Measurements from ENCODE around the gene TPPP3. TPM values are rescaled to one million over a fixed set of nuclear protein-coding genes. Genes with fewer than 3 reads are reported as not detected.

The TPPP3 gene
- polyA plus RNA-seq, 1 of the 3 experiments (the other 2 are of a cell fraction), result 33.5 TPM

DNA sequence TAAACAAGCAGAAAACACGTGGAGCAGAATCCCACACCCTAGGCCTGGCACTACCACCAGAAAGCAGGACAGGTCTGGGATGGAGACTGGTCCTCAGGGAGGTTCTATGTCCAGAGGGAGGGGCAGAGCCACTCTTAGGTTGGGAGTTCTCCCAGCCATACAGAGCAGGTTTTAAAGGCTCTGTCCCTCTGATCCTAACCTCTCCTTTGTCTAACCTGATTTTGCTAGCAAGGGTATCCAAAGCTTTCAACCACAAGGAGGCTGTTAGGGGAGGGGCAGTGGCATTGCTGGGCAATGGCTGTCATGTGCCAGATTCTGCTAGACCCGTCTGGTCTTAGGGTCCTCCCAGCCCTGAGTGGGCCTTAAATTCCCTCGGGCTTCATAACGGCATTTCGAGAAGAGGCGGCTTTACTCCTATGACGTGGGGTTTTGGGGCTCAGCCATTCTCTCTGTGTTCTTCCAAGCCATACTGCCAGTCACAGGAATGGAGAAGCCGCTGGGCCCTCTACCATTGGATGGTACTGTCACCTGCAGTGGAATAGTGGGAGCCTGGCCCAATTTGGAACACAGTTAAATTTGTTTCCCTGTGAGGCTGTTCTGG, 5.7 kb downstream of the TPPP3 start:
- Histone ChIP-seq H3F3A (replicated peaks; ENCODE audit: insufficient read depth) (peaks cover 6% of the 10 kb centered on the region), H3K27me3 (ENCODE audit: insufficient read depth) (no peaks in the 10 kb centered on the region), H3K4me3 (ENCODE audit: low read depth in 2 of 2, low read length in 1 of 2) (no peak overlapping the region), H3K79me2 (ENCODE audit: insufficient read depth) (no peaks in the 10 kb centered on the region), H2AFZ (ENCODE audit: low read depth) (no peak overlapping the region), H3K27ac (ENCODE audit: low read depth in 2 of 2, low read length in 1 of 2) (no peak overlapping the region), H3K9me3 (no peaks in the 10 kb centered on the region), H3K9ac (no peak overlapping the region), H4K20me1 (ENCODE audit: insufficient read depth) (no peaks in the 10 kb centered on the region), H3K4me2 (no peak overlapping the region), H3K4me1 (ENCODE audit: control insufficient read depth in 1 of 2, insufficient read depth in 2 of 2, low read depth in 1 of 2, low read length in 1 of 2) (peaks cover 4 to 29% of the 10 kb centered on the region in 2 experiments; a peak in 2 of 4 replicates), H3K9me2 (no peaks in the 10 kb centered on the region), H3K36me3 (replicated peaks in 1 of 2; ENCODE audit: control insufficient read depth in 1 of 2, insufficient read depth in 2 of 2, low read length in 1 of 2) (no peaks in the 10 kb centered on the region)
- WGBS (ENCODE audit: low lambda C conversion rate), result 37% methylated on average over 3 of the region's 8 CpGs
- ChIA-PET POLR2A (no interaction called here), CTCF (interaction anchor here (1.2 to 3.2 kb wide), 4 partner anchors 10 to 41 kb away, joined by 4 to 14 read pairs (median 8); partner anchors contain the start of gene ZDHHC1)
- TF ChIP-seq NRF1 (IDR thresholded peaks at IDR 0.05; ENCODE audit: low read depth, low read length) (no peak), RXRA (IDR thresholded peaks at IDR 0.05; ENCODE audit: borderline replicate concordance, low read depth) (no peak), POLR2AphosphoS5 (IDR thresholded peaks at IDR 0.05; ENCODE audit: low read depth, low read length) (no peak), ELF1 (IDR thresholded peaks at IDR 0.05) (no peak), TEAD4 (IDR thresholded peaks at IDR 0.05; ENCODE audit: borderline replicate concordance, insufficient read depth) (no peak), MEF2A (IDR thresholded peaks at IDR 0.05; ENCODE audit: borderline replicate concordance, low read depth) (no peak), FOSL2 (IDR thresholded peaks at IDR 0.05; ENCODE audit: borderline replicate concordance, low read depth) (no peak), NFIC (IDR thresholded peaks at IDR 0.05; ENCODE audit: borderline replicate concordance) (no peak), FOXJ3 (CRISPR knock-in tag; IDR thresholded peaks at IDR 0.05) (no peak), TAF1 (IDR thresholded peaks at IDR 0.05; ENCODE audit: borderline replicate concordance, low read depth, low read length) (no peak)
- TF ChIP-seq, protein P1, sequence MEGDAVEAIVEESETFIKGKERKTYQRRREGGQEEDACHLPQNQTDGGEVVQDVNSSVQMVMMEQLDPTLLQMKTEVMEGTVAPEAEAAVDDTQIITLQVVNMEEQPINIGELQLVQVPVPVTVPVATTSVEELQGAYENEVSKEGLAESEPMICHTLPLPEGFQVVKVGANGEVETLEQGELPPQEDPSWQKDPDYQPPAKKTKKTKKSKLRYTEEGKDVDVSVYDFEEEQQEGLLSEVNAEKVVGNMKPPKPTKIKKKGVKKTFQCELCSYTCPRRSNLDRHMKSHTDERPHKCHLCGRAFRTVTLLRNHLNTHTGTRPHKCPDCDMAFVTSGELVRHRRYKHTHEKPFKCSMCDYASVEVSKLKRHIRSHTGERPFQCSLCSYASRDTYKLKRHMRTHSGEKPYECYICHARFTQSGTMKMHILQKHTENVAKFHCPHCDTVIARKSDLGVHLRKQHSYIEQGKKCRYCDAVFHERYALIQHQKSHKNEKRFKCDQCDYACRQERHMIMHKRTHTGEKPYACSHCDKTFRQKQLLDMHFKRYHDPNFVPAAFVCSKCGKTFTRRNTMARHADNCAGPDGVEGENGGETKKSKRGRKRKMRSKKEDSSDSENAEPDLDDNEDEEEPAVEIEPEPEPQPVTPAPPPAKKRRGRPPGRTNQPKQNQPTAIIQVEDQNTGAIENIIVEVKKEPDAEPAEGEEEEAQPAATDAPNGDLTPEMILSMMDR (IDR thresholded peaks at IDR 0.05), result no peak
- no peak for DNase-seq

DNA sequence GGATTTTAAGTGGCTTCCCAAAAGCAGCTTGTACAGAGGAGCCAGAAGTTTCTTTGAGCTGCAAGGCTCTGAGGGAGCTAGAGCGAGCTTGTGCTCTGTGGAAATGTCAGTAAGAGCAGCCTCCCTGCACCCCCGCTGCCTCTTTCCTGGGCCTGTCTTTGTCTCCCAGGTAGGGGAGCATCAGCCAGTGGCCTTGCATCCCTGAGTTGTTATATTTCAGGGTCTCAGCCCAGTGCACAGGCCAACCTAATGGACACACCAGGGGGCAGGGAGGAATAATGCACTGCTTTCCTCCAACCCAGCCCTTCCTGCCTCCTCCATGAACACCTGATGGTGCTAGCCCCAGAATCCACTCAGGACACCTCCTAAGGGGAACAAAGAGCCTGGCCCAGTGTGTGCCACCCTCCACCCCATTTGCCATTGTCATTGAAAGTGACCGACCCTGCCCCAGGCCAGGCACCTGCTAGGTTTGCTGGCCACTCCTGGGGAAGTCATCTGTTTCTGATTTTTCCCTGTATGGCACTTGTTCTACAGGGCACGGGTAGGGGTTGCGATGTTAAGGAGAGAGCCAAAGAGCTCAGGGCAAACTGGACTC, 6.3 kb downstream of the TPPP3 start:
- H3K4me2 ChIP-seq, result no peak overlapping the region
- no peaks in the 10 kb centered on the region for H4K20me1 ChIP-seq (ENCODE audit: insufficient read depth)
- ChIA-PET CTCF (interaction anchor here (1.1 to 3.2 kb wide), 3 partner anchors 14 to 107 kb away, joined by 3 to 14 read pairs (median 11); no protein-coding TSS in a partner anchor), POLR2A (no interaction called here)
- H3K9me3 ChIP-seq, result no peaks in the 10 kb centered on the region
- no peak overlapping the region for H3K27ac ChIP-seq (ENCODE audit: low read depth in 2 of 2, low read length in 1 of 2)
- DNase-seq, result no peak
- H3K79me2 ChIP-seq (ENCODE audit: insufficient read depth), result no peaks in the 10 kb centered on the region
- peaks cover 6% of the 10 kb centered on the region for H3F3A ChIP-seq (replicated peaks; ENCODE audit: insufficient read depth)
- H3K9ac ChIP-seq, result no peak overlapping the region
- no peaks in the 10 kb centered on the region for H3K27me3 ChIP-seq (ENCODE audit: insufficient read depth)
- H3K4me3 ChIP-seq (ENCODE audit: low read depth in 2 of 2, low read length in 1 of 2), result no peak overlapping the region
- peaks cover 4 to 23% of the 10 kb centered on the region in 2 experiments; a peak in 2 of 4 replicates for H3K4me1 ChIP-seq (ENCODE audit: control insufficient read depth in 1 of 2, insufficient read depth in 2 of 2, low read depth in 1 of 2, low read length in 1 of 2)
- WGBS (ENCODE audit: low lambda C conversion rate), result 88% methylated on average over 3 of the region's 5 CpGs
- H3K9me2 ChIP-seq, result no peaks in the 10 kb centered on the region
- no peaks in the 10 kb centered on the region for H3K36me3 ChIP-seq (replicated peaks in 1 of 2; ENCODE audit: control insufficient read depth in 1 of 2, insufficient read depth in 2 of 2, low read length in 1 of 2)
- no peak overlapping the region for H2AFZ ChIP-seq (ENCODE audit: low read depth)
- no peak for TF ChIP-seq ELF1 (IDR thresholded peaks at IDR 0.05)
- TF ChIP-seq, protein P2, sequence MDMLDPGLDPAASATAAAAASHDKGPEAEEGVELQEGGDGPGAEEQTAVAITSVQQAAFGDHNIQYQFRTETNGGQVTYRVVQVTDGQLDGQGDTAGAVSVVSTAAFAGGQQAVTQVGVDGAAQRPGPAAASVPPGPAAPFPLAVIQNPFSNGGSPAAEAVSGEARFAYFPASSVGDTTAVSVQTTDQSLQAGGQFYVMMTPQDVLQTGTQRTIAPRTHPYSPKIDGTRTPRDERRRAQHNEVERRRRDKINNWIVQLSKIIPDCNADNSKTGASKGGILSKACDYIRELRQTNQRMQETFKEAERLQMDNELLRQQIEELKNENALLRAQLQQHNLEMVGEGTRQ (IDR thresholded peaks at IDR 0.05; ENCODE audit: borderline replicate concordance, low read depth, low read length), result no peak
- TF ChIP-seq TCF12 (IDR thresholded peaks at IDR 0.05), result no peak
- TF ChIP-seq, protein P3, sequence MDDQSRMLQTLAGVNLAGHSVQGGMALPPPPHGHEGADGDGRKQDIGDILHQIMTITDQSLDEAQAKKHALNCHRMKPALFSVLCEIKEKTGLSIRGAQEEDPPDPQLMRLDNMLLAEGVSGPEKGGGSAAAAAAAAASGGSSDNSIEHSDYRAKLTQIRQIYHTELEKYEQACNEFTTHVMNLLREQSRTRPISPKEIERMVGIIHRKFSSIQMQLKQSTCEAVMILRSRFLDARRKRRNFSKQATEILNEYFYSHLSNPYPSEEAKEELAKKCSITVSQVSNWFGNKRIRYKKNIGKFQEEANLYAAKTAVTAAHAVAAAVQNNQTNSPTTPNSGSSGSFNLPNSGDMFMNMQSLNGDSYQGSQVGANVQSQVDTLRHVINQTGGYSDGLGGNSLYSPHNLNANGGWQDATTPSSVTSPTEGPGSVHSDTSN (IDR thresholded peaks at IDR 0.05), result no peak
- no peak for TF ChIP-seq GABPA (IDR thresholded peaks at IDR 0.05; ENCODE audit: low read depth)
- TF ChIP-seq EZH2phosphoT487 (IDR thresholded peaks at IDR 0.05; ENCODE audit: borderline replicate concordance, low read depth), result no peak
- TF ChIP-seq FOXM1 (IDR thresholded peaks at IDR 0.05; ENCODE audit: low read depth), result no peak
- TF ChIP-seq, protein P4, sequence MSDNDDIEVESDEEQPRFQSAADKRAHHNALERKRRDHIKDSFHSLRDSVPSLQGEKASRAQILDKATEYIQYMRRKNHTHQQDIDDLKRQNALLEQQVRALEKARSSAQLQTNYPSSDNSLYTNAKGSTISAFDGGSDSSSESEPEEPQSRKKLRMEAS (IDR thresholded peaks at IDR 0.05; ENCODE audit: low read depth), result no peak
- TF ChIP-seq FOXJ3 (CRISPR knock-in tag; IDR thresholded peaks at IDR 0.05), result no peak
- TF ChIP-seq, protein P5, sequence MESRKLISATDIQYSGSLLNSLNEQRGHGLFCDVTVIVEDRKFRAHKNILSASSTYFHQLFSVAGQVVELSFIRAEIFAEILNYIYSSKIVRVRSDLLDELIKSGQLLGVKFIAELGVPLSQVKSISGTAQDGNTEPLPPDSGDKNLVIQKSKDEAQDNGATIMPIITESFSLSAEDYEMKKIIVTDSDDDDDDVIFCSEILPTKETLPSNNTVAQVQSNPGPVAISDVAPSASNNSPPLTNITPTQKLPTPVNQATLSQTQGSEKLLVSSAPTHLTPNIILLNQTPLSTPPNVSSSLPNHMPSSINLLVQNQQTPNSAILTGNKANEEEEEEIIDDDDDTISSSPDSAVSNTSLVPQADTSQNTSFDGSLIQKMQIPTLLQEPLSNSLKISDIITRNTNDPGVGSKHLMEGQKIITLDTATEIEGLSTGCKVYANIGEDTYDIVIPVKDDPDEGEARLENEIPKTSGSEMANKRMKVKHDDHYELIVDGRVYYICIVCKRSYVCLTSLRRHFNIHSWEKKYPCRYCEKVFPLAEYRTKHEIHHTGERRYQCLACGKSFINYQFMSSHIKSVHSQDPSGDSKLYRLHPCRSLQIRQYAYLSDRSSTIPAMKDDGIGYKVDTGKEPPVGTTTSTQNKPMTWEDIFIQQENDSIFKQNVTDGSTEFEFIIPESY (IDR thresholded peaks at IDR 0.05; ENCODE audit: borderline replicate concordance, low read depth), result no peak
- no peak for TF ChIP-seq JUND (IDR thresholded peaks at IDR 0.05)
